Activated CD4-positive, alpha-beta T cell treated with anti-CD3 and anti-CD28 coated beads, Interleukin-2, amount 50 U/mL, for 48 hours (primary cell): ENCODE results near the gene MPND.

Source experiments
- DNase-seq, 2 experiments: peaks; one replicate each; pipeline ENCODE4 v3.0.0-alpha.2; 2020

MPND gene

GRCh38 chr19:4368128-4368820, 24.9 kb downstream of the MPND start:
- peak; percentile 28 to 42 for DNase-seq

GRCh38 chr19:4369109-4369887, 25.9 kb downstream of the MPND start:
- DNase-seq: peak; percentile 76 to 85

GRCh38 chr19:4369888-4370260, 26.5 kb downstream of the MPND start:
- peak; percentile 83 to 89 for DNase-seq

GRCh38 chr19:4370418-4371041, 27.2 kb downstream of the MPND start:
- no peak for DNase-seq

- DNase-seq: no peak
Observed at GRCh38 chr19:4371247-4372164, 28.1 kb downstream of the MPND start.

- no peak for DNase-seq
Observed at GRCh38 chr19:4372165-4373012, 29.0 kb downstream of the MPND start.

- no peak for DNase-seq
Observed at GRCh38 chr19:4373013-4373367, 29.6 kb downstream of the MPND start.

- no peak for DNase-seq
Observed at GRCh38 chr19:4373601-4374497, 30.5 kb downstream of the MPND start.

- no peak for DNase-seq
Observed at GRCh38 chr19:4374498-4375163, 31.3 kb downstream of the MPND start.

- no peak for DNase-seq
Observed at GRCh38 chr19:4375164-4376027, 32.0 kb downstream of the MPND start.

GRCh38 chr19:4376028-4376670, 32.8 kb downstream of the MPND start:
- no peak for DNase-seq

GRCh38 chr19:4376671-4376990, 33.3 kb downstream of the MPND start:
- no peak for DNase-seq

- DNase-seq: no peak
Observed at GRCh38 chr19:4376991-4377781, 33.8 kb downstream of the MPND start.

GRCh38 chr19:4378886-4379285, 35.5 kb downstream of the MPND start:
- DNase-seq: no peak

GRCh38 chr19:4379383-4380253, 36.3 kb downstream of the MPND start:
- DNase-seq: peak; percentile 56 to 60

GRCh38 chr19:4380254-4380727, 36.9 kb downstream of the MPND start:
- peak; percentile 58 to 63 for DNase-seq
